HG03045 (cell line): ENCODE data around the gene KCNQ2.

Experiments
- ATAC-seq: cut with Tn5 transposase; IDR thresholded peaks from one replicate; pipeline ENCODE4 v1.9.1; 2021; ENCODE audit warnings: mild to moderate bottlenecking, moderate library complexity; ENCODE audit not compliant: unreplicated experiment

The KCNQ2 gene

GRCh38 chr20:63420359-63421093, 51.9 kb downstream of the KCNQ2 start:
- ATAC-seq, result no peak

- ATAC-seq, result no peak
Measured at GRCh38 chr20:63419299-63419698, 53.2 kb downstream of the KCNQ2 start.

GRCh38 chr20:63418617-63419016, 53.8 kb downstream of the KCNQ2 start:
- no peak for ATAC-seq

GRCh38 chr20:63417738-63418120, 54.7 kb downstream of the KCNQ2 start:
- ATAC-seq, result no peak

GRCh38 chr20:63417097-63417737, 55.2 kb downstream of the KCNQ2 start:
- no peak for ATAC-seq

- ATAC-seq, result no peak
Measured at GRCh38 chr20:63416631-63417030, 55.8 kb downstream of the KCNQ2 start.

GRCh38 chr20:63415647-63416391, 56.6 kb downstream of the KCNQ2 start:
- no peak for ATAC-seq

GRCh38 chr20:63414720-63415430, 57.6 kb downstream of the KCNQ2 start:
- no peak for ATAC-seq

- no peak for ATAC-seq
Measured at GRCh38 chr20:63413963-63414684, 58.3 kb downstream of the KCNQ2 start.

GRCh38 chr20:63413323-63413722, 59.1 kb downstream of the KCNQ2 start:
- ATAC-seq, result no peak

GRCh38 chr20:63412889-63413288, 59.6 kb downstream of the KCNQ2 start:
- ATAC-seq, result no peak

GRCh38 chr20:63411898-63412631, 60.4 kb downstream of the KCNQ2 start:
- no peak for ATAC-seq

GRCh38 chr20:63411151-63411897, 61.1 kb downstream of the KCNQ2 start:
- ATAC-seq, result no peak

GRCh38 chr20:63409834-63410435, 62.5 kb downstream of the KCNQ2 start:
- ATAC-seq, result no peak

- ATAC-seq, result no peak
Measured at GRCh38 chr20:63409066-63409833, 63.2 kb downstream of the KCNQ2 start.

- no peak for ATAC-seq
Measured at GRCh38 chr20:63408684-63409046, 63.8 kb downstream of the KCNQ2 start.

- no peak for ATAC-seq
Measured at GRCh38 chr20:63407928-63408683, 64.3 kb downstream of the KCNQ2 start.
